Activated CD4-positive, alpha-beta memory T cell treated with anti-CD3 and anti-CD28 coated beads for 36 hours (primary cell): ENCODE results near the gene NHLRC4. TPM values are rescaled to one million over a fixed set of nuclear protein-coding genes. Genes with fewer than 3 reads are reported as not detected.

Source experiments
- CTCF ChIA-PET: fragments of 350-600 bp; sonication (Branson Sonifier 250); formaldehyde crosslinking; loops from one replicate; lab custom pipeline; 2021; ENCODE audit warnings: antibody characterized with exemption, inconsistent platforms; lab: Charles Lee
- POLR2A ChIA-PET: fragments of 350-600 bp; sonication (Branson Sonifier 250); formaldehyde crosslinking; loops from one replicate; lab custom pipeline; 2021; ENCODE audit warnings: antibody characterized with exemption; lab: Charles Lee
- DNase-seq: peaks from one replicate; pipeline ENCODE4 v3.0.0-alpha.2; 2020
- H3K27ac Mint-ChIP-seq: one replicate; pipeline ENCODE4 v1.8.0; 2021; ENCODE audit warnings: mixed read lengths
- H3K27me3 Mint-ChIP-seq: one replicate; pipeline ENCODE4 v1.8.0; 2021; ENCODE audit warnings: mixed read lengths
- H3K36me3 Mint-ChIP-seq: one replicate; pipeline ENCODE4 v1.8.0; 2021; ENCODE audit warnings: mixed read lengths
- H3K4me1 Mint-ChIP-seq: one replicate; pipeline ENCODE4 v1.8.0; 2021; ENCODE audit warnings: low read depth, mixed read lengths
- H3K4me3 Mint-ChIP-seq: one replicate; pipeline ENCODE4 v1.8.0; 2021; ENCODE audit warnings: mild to moderate bottlenecking, mixed read lengths
- H3K9me3 Mint-ChIP-seq: one replicate; pipeline ENCODE4 v1.8.0; 2021; ENCODE audit warnings: mixed read lengths
- intact Hi-C: fragments of 100-400 bp; cut with micrococcal nuclease; formaldehyde crosslinking; loops from one replicate; pipeline ENCODE4 v1.15.1; 2023
- microRNA-seq: library from miRNA; unstranded; fragments of <30 nt; microRNA quantifications from one replicate; pipeline ENCODE4 v1.2.0, GENCODE V29; 2022; ENCODE audit warnings: borderline number of aligned reads, borderline microRNAs expressed, borderline replicate concordance
- total RNA-seq, 2 experiments: library from RNA; stranded (reverse); gene quantifications; one replicate each; pipeline ENCODE4 v1.2.3, GENCODE V29; 2021

Gene NHLRC4
- total RNA-seq, 2 experiments from 2014 or later = 0.31 to 0.45 TPM

GRCh38 chr16:608019-608418 lies 41.2 kb downstream of the NHLRC4 start:
- peak overlapping the region; percentile 79 for H3K27ac Mint-ChIP-seq
- peak; percentile 82 for DNase-seq
- peaks cover 2% of the 10 kb centered on the region for H3K36me3 Mint-ChIP-seq
- peaks cover 16% of the 10 kb centered on the region for H3K4me1 Mint-ChIP-seq
- no peaks in the 10 kb centered on the region for H3K9me3 Mint-ChIP-seq
- no peaks in the 10 kb centered on the region for H3K27me3 Mint-ChIP-seq
- intact Hi-C loops = loop anchor here (1.0 to 5.0 kb wide), 2 partner anchors 19 to 216 kb away; no protein-coding TSS in a partner anchor
- ChIA-PET CTCF (no interaction called here), POLR2A (no interaction called here)
- no peak overlapping the region for H3K4me3 Mint-ChIP-seq

- Mint-ChIP-seq H3K4me1 (peaks cover 14% of the 10 kb centered on the region), H3K27ac (no peak overlapping the region), H3K27me3 (no peaks in the 10 kb centered on the region), H3K9me3 (no peaks in the 10 kb centered on the region), H3K4me3 (no peak overlapping the region), H3K36me3 (no peaks in the 10 kb centered on the region)
- POLR2A ChIA-PET = interaction anchor here (0.6 kb wide), 1 partner anchor 408 kb away, joined by 3 read pairs; no protein-coding TSS in a partner anchor
- intact Hi-C loops = loop anchor here (5.0 kb wide), 1 partner anchor 217 kb away; no protein-coding TSS in a partner anchor
- CTCF ChIA-PET = interaction anchor here (1.1 to 2.9 kb wide), 4 partner anchors 9 to 217 kb away, joined by 3 to 12 read pairs (median 6); no protein-coding TSS in a partner anchor
- no peak for DNase-seq
Measured at GRCh38 chr16:609316-609715, 42.5 kb downstream of the NHLRC4 start.

GRCh38 chr16:609984-610383 lies 43.2 kb downstream of the NHLRC4 start:
- ChIA-PET CTCF (interaction anchor here (0.6 to 2.9 kb wide), 8 partner anchors 8 to 218 kb away, joined by 3 to 12 read pairs (median 4); partner anchors contain the start of gene METTL26), POLR2A (no interaction called here)
- no peaks in the 10 kb centered on the region for H3K9me3 Mint-ChIP-seq
- peaks cover 3% of the 10 kb centered on the region for H3K36me3 Mint-ChIP-seq
- H3K27me3 Mint-ChIP-seq = no peaks in the 10 kb centered on the region
- no peak for DNase-seq
- intact Hi-C loops = loop anchor here (5.0 kb wide), 1 partner anchor 218 kb away; no protein-coding TSS in a partner anchor
- H3K4me1 Mint-ChIP-seq = peaks cover 14% of the 10 kb centered on the region
- H3K4me3 Mint-ChIP-seq = no peak overlapping the region
- H3K27ac Mint-ChIP-seq = no peak overlapping the region

- no peaks in the 10 kb centered on the region for H3K27me3 Mint-ChIP-seq
- H3K27ac Mint-ChIP-seq = no peak overlapping the region
- peak; percentile 76 for DNase-seq
- CTCF ChIA-PET = interaction anchor here (0.6 to 2.9 kb wide), 8 partner anchors 9 to 34 kb away, joined by 3 to 12 read pairs (median 5); partner anchors contain the start of gene METTL26
- intact Hi-C loops = loop anchor here (1.0 kb wide), 1 partner anchor 31 kb away; no protein-coding TSS in a partner anchor
- peaks cover 3% of the 10 kb centered on the region for H3K36me3 Mint-ChIP-seq
- H3K9me3 Mint-ChIP-seq = no peaks in the 10 kb centered on the region
- peaks cover 14% of the 10 kb centered on the region for H3K4me1 Mint-ChIP-seq
- H3K4me3 Mint-ChIP-seq = no peak overlapping the region
- POLR2A ChIA-PET = interaction anchor here (1.2 kb wide), 1 partner anchor 26 kb away, joined by 4 read pairs; the partner anchor contains the start of gene METTL26
Measured at GRCh38 chr16:610513-611381, 43.9 kb downstream of the NHLRC4 start.

GRCh38 chr16:615122-615521 lies 48.3 kb downstream of the NHLRC4 start:
- intact Hi-C loops = no loop called here
- ChIA-PET CTCF (no interaction called here), POLR2A (no interaction called here)
- no peak for DNase-seq
- Mint-ChIP-seq H3K9me3 (no peaks in the 10 kb centered on the region), H3K27ac (no peak overlapping the region), H3K36me3 (peaks cover 3% of the 10 kb centered on the region), H3K4me1 (peaks cover 4% of the 10 kb centered on the region), H3K4me3 (no peak overlapping the region), H3K27me3 (no peaks in the 10 kb centered on the region)

- H3K4me1 Mint-ChIP-seq = no peaks in the 10 kb centered on the region
- H3K27me3 Mint-ChIP-seq = no peaks in the 10 kb centered on the region
- intact Hi-C loops = no loop called here
Measured at GRCh38 chr16:616733-617586, 50.2 kb downstream of the NHLRC4 start.

GRCh38 chr16:617855-618254 lies 51.0 kb downstream of the NHLRC4 start:
- intact Hi-C loops = no loop called here
- Mint-ChIP-seq H3K9me3 (no peaks in the 10 kb centered on the region), H3K36me3 (peaks cover 3% of the 10 kb centered on the region), H3K4me3 (no peak overlapping the region), H3K27ac (no peak overlapping the region), H3K27me3 (no peaks in the 10 kb centered on the region), H3K4me1 (no peaks in the 10 kb centered on the region)
- CTCF ChIA-PET = no interaction called here
- no peak for DNase-seq
- POLR2A ChIA-PET = no interaction called here

More at GRCh38 chr16:616733-617586, 50.2 kb downstream of the NHLRC4 start:
- Mint-ChIP-seq H3K4me3 (no peak overlapping the region), H3K36me3 (peaks cover 3% of the 10 kb centered on the region), H3K27ac (no peak overlapping the region), H3K9me3 (no peaks in the 10 kb centered on the region)
- ChIA-PET POLR2A (no interaction called here), CTCF (no interaction called here)
- DNase-seq = no peak

Small RNAs within 50 kb of the gene (microRNA-seq; reads per million reads assigned to microRNA genes)
- 40.1 reads per million, percentile 54 among the genes with 10 or more reads in this experiment for gene MIR3176
- gene MIR5587 = 2.0 reads per million

Other genes with a start within 250 kb of the NHLRC4 start
- gene AXIN1, start 214.3 kb upstream of the NHLRC4 start, total RNA-seq = 10 to 100 TPM; 18.6 to 20.5 TPM
- gene MRPL28, start 196.5 kb upstream of the NHLRC4 start, total RNA-seq = 10 to 100 TPM; 76.8 to 77.3 TPM
- 10 to 100 TPM; 30.6 to 31.5 TPM for gene PGAP6, start 185.0 kb upstream of the NHLRC4 start, total RNA-seq
- gene NME4, start 169.8 kb upstream of the NHLRC4 start, total RNA-seq = 10 to 100 TPM; 62.1 to 62.5 TPM
- gene DECR2, start 165.1 kb upstream of the NHLRC4 start, total RNA-seq = 1 to 10 TPM; 8.5 to 8.8 TPM
- 10 to 100 TPM; 14.8 to 18.4 TPM for gene RAB11FIP3, start 141.4 kb upstream of the NHLRC4 start, total RNA-seq
- gene CAPN15, start 39.3 kb upstream of the NHLRC4 start, total RNA-seq = 10 to 100 TPM; 69.7 to 76.2 TPM
- gene PRR35, start 6.6 kb upstream of the NHLRC4 start, total RNA-seq = not detected
- gene PIGQ, start 3.0 kb downstream of the NHLRC4 start, total RNA-seq = 10 to 100 TPM; 24.2 to 26.2 TPM
- 10 to 100 TPM; 10.1 to 10.6 TPM for gene RAB40C, start 23.1 kb downstream of the NHLRC4 start, total RNA-seq
- under 1 TPM; 0.05 to 0.07 TPM for gene WFIKKN1, start 64.0 kb downstream of the NHLRC4 start, total RNA-seq
- 100 to 1,000 TPM; 113 to 117 TPM for gene METTL26, start 69.3 kb downstream of the NHLRC4 start, total RNA-seq
- gene MCRIP2, start 74.8 kb downstream of the NHLRC4 start, total RNA-seq = 10 to 100 TPM; 41.1 to 44.1 TPM
- 10 to 100 TPM; 52.8 to 58.2 TPM for gene WDR90, start 82.4 kb downstream of the NHLRC4 start, total RNA-seq
- 100 to 1,000 TPM; 112 to 128 TPM for gene RHOT2, start 101.1 kb downstream of the NHLRC4 start, total RNA-seq
- under 1 TPM; 0.57 to 0.82 TPM for gene RHBDL1, start 108.7 kb downstream of the NHLRC4 start, total RNA-seq
- 10 to 100 TPM; 70.9 to 74.9 TPM for gene STUB1, start 113.4 kb downstream of the NHLRC4 start, total RNA-seq
- gene JMJD8, start 117.3 kb downstream of the NHLRC4 start, total RNA-seq = 10 to 100 TPM; 29.8 to 30.3 TPM
- 10 to 100 TPM; 17.7 to 18.5 TPM for gene WDR24, start 123.4 kb downstream of the NHLRC4 start, total RNA-seq
- gene FBXL16, start 138.8 kb downstream of the NHLRC4 start, total RNA-seq = 10 to 100 TPM in 1 of 2 experiments, 1 to 10 TPM in 1; 7.7 to 14.1 TPM
- gene METRN, start 148.1 kb downstream of the NHLRC4 start, total RNA-seq = 10 to 100 TPM; 14.6 to 16.0 TPM
- 10 to 100 TPM; 31.2 to 34.9 TPM for gene ANTKMT, start 154.1 kb downstream of the NHLRC4 start, total RNA-seq
- 1 to 10 TPM; 3.3 to 4.2 TPM for gene CCDC78, start 159.4 kb downstream of the NHLRC4 start, total RNA-seq
- gene HAGHL, start 160.1 kb downstream of the NHLRC4 start, total RNA-seq = 10 to 100 TPM; 14.2 to 15.2 TPM
- gene CIAO3, start 174.0 kb downstream of the NHLRC4 start, total RNA-seq = 10 to 100 TPM; 31.8 to 32.2 TPM
- not detected for gene MSLN, start 193.7 kb downstream of the NHLRC4 start, total RNA-seq
- gene RPUSD1, start 221.4 kb downstream of the NHLRC4 start, total RNA-seq = 10 to 100 TPM; 13.7 to 15.5 TPM
- gene CHTF18, start 221.6 kb downstream of the NHLRC4 start, total RNA-seq = 100 to 1,000 TPM; 101 to 102 TPM
- not detected for gene GNG13, start 233.7 kb downstream of the NHLRC4 start, total RNA-seq